DND-41 (cell line): Measurements from ENCODE around the gene ROCK1.

Source experiments
- ATAC-seq: fragments of 200-7000 bp; cut with Tn5 transposase; 3 replicates; pipeline ENCODE4 v1.9.1; 2021; ENCODE audit warnings: low read depth; ENCODE audit not compliant: insufficient read depth
- DNase-seq: peaks from one replicate; pipeline ENCODE4 v3.0.0-alpha.2; 2020
- H2AFZ ChIP-seq: 2 replicates; pipeline ENCODE4 v1.6.0; 2012; ENCODE audit warnings: low read depth, low read length
- H3K27ac ChIP-seq: 2 replicates; pipeline ENCODE4 v1.5.1; 2012; ENCODE audit warnings: low read length, inconsistent platforms
- H3K27me3 ChIP-seq: fragments of 200-600 bp; sonication (generic); 2 replicates; pipeline ENCODE4 v1.6.0; 2012; ENCODE audit warnings: low read length, mild to moderate bottlenecking, inconsistent platforms; ENCODE audit not compliant: insufficient read depth, poor library complexity
- H3K36me3 ChIP-seq: 2 replicates; pipeline ENCODE4 v1.5.1; 2012; ENCODE audit warnings: low read length, inconsistent platforms; ENCODE audit not compliant: insufficient read depth
- H3K4me1 ChIP-seq: 2 replicates; pipeline ENCODE4 v1.5.1; 2012; ENCODE audit warnings: mild to moderate bottlenecking, low read length; ENCODE audit not compliant: insufficient read depth
- H3K4me2 ChIP-seq: 2 replicates; pipeline ENCODE4 v1.6.0; 2012; ENCODE audit warnings: mild to moderate bottlenecking, moderate library complexity, low read length, inconsistent platforms; ENCODE audit not compliant: insufficient read depth
- H3K4me3 ChIP-seq, 2 experiments: fragments of 200-600 bp in 1 of 2; shearing (Covaris generic) in 1 of 2; 2 replicates each; pipeline ENCODE4 v1.5.1; 2012 to 2016; ENCODE audit warnings: inconsistent platforms in 2 of 2, low read length in 2 of 2, mild to moderate bottlenecking in 2 of 2, low read depth in 1 of 2, moderate library complexity in 1 of 2
- H3K79me2 ChIP-seq: 2 replicates; pipeline ENCODE4 v1.6.0; 2012; ENCODE audit warnings: low read length, inconsistent platforms; ENCODE audit not compliant: insufficient read depth
- H3K9ac ChIP-seq: 2 replicates; pipeline ENCODE4 v1.6.0; 2012; ENCODE audit warnings: low read depth, mild to moderate bottlenecking, inconsistent platforms, low read length, moderate library complexity
- H3K9me3 ChIP-seq: 2 replicates; pipeline ENCODE4 v1.5.1; 2012; ENCODE audit warnings: low read length, moderate library complexity, mild to moderate bottlenecking, inconsistent platforms; ENCODE audit not compliant: insufficient read depth, severe bottlenecking
- H4K20me1 ChIP-seq: 2 replicates; pipeline ENCODE4 v1.6.0; 2012; ENCODE audit warnings: low read length; ENCODE audit not compliant: insufficient read depth
- EZH2 ChIP-seq: IDR thresholded peaks from 3 replicates; pipeline ENCODE4 v1.6.1; 2012; ENCODE audit warnings: borderline replicate concordance, low read depth, mild to moderate bottlenecking, moderate library complexity, low read length, inconsistent platforms; ENCODE audit not compliant: severe bottlenecking
- TF ChIP-seq, protein P1 (sequence below): IDR thresholded peaks from 2 replicates; pipeline ENCODE4 v1.5.1; 2012; ENCODE audit warnings: borderline replicate concordance, low read length, moderate library complexity, mild to moderate bottlenecking; ENCODE audit not compliant: poor library complexity, severe bottlenecking; ENCODE audit errors: extremely low read depth

The ROCK1 gene

DNA sequence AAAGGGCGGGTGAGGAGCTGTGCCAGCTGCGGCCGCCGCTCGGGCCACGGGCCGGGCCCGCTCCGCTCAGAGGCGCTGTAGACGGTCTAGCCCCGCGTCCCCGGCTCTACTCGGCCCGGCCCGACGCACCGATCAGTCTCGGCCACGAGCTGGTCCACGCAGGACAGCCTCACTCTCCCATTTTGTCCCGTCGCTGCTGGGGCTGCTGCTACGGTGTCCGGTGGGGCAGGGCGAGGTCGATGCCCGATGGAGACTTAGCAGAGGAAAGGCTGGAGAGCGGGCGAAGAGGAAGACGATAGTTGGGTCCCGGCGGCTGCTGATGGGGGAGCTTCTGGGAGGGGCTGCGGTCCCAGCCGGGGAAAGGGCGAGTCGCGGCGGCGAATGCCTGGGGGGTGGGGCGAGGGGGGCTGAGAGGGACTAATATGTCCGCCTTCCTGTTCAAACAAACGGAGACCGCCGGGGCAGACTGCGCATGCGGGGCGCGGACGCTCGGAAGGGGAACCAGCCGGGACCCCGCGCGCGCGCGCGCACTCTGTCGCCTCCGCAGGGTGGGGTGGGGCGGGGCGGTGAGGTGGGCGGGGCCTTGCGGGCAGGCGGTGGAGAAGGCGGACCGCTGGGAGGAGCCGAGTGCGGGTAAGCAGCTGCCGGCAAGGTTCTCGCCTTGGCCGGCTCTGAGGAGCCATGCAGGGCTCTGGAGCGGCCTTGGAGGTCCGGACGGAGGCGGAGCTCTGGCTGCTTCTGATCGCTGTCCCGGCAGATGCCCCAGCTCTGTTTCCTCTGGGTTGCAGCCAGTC lies at the start of gene ROCK1:
TSS of gene ROCK1 (minus strand) at position 468 of the 794 bp plus-strand sequence. CDS start 903 bp downstream, outside the sequence.
- peak within 1 kb of the TSS; percentile 98 for H3K9ac ChIP-seq
- H3K27ac ChIP-seq: peak within 1 kb of the TSS; percentile 97
- H3K4me1 ChIP-seq: peaks cover 41% of the 10 kb centered on the region
- peaks cover 45% of the 10 kb centered on the region for H4K20me1 ChIP-seq
- peak; percentile 80 for ATAC-seq
- H3K79me2 ChIP-seq: peaks cover 50% of the 10 kb centered on the region
- H3K27me3 ChIP-seq: peaks cover 6% of the 10 kb centered on the region
- no peaks in the 10 kb centered on the region for H3K9me3 ChIP-seq
- peak within 1 kb of the TSS; percentile 79 to 98 for H3K4me3 ChIP-seq
- DNase-seq: peak; percentile 99
- peak within 1 kb of the TSS; percentile 80 for H3K4me2 ChIP-seq
- peak within 1 kb of the TSS; percentile 99 for H2AFZ ChIP-seq
- no peaks in the 10 kb centered on the region; the same call in 1 of the 2 replicates for H3K36me3 ChIP-seq
- TF ChIP-seq, protein P1, sequence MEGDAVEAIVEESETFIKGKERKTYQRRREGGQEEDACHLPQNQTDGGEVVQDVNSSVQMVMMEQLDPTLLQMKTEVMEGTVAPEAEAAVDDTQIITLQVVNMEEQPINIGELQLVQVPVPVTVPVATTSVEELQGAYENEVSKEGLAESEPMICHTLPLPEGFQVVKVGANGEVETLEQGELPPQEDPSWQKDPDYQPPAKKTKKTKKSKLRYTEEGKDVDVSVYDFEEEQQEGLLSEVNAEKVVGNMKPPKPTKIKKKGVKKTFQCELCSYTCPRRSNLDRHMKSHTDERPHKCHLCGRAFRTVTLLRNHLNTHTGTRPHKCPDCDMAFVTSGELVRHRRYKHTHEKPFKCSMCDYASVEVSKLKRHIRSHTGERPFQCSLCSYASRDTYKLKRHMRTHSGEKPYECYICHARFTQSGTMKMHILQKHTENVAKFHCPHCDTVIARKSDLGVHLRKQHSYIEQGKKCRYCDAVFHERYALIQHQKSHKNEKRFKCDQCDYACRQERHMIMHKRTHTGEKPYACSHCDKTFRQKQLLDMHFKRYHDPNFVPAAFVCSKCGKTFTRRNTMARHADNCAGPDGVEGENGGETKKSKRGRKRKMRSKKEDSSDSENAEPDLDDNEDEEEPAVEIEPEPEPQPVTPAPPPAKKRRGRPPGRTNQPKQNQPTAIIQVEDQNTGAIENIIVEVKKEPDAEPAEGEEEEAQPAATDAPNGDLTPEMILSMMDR: no peak
- TF ChIP-seq EZH2: no peak

DNA sequence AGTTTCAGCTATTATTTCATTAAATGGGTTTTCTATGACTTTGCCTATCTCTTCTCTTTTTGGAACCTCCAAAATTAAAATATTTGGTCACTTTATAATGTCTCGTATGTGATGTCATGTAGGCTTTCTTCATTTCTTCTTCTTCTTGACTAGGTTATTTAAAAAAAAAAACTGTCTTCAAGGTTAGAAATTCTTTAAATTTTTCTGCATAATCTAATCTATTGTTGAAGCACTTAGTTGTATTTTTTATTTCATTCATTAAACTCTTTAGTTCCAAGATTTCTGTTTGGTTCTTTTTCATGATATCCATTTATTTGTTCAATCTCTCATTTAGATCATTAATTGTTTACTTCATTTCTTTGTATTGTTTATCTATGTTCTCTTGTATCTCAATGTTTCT lies 43.8 kb upstream of the ROCK1 start:
- Histone ChIP-seq H2AFZ (no peak overlapping the region), H3K79me2 (no peaks in the 10 kb centered on the region), H3K9me3 (peaks cover 14% of the 10 kb centered on the region), H3K36me3 (no peaks in the 10 kb centered on the region), H3K4me1 (no peaks in the 10 kb centered on the region), H3K27ac (no peak overlapping the region), H3K4me2 (no peak overlapping the region), H4K20me1 (no peaks in the 10 kb centered on the region), H3K27me3 (no peaks in the 10 kb centered on the region), H3K4me3 (no peak overlapping the region), H3K9ac (no peak overlapping the region)
- no peak for ATAC-seq
- TF ChIP-seq, protein P1: no peak
- TF ChIP-seq EZH2: no peak
- no peak for DNase-seq

DNA sequence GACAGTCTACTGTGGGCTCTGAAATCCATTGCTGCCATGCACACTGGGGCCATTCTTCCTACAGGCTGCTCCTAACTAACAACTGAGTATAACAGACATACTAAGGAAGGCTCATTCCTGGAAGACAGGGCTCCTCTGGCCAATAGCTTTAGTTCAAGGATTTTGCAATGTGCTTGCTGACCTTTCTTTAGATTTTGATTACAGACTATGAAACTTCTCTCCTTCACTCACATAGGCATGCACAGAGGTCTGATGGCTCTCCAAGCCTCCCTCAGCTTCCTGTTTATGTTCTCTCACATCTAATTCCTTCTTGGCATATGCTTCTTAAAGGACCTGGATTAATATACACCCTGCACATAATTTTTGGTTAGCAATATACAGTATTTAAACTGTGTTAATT lies 34.4 kb upstream of the ROCK1 start:
- no peaks in the 10 kb centered on the region for H3K36me3 ChIP-seq
- no peaks in the 10 kb centered on the region for H3K4me1 ChIP-seq
- H3K27ac ChIP-seq: no peak overlapping the region
- no peaks in the 10 kb centered on the region for H3K27me3 ChIP-seq
- TF ChIP-seq EZH2: no peak
- TF ChIP-seq, protein P1: no peak
- no peak overlapping the region for H3K9ac ChIP-seq
- no peak overlapping the region for H3K4me3 ChIP-seq
- ATAC-seq: no peak
- no peak overlapping the region for H3K4me2 ChIP-seq
- no peaks in the 10 kb centered on the region for H4K20me1 ChIP-seq
- no peak for DNase-seq
- H3K9me3 ChIP-seq: no peaks in the 10 kb centered on the region
- no peaks in the 10 kb centered on the region for H3K79me2 ChIP-seq
- no peak overlapping the region for H2AFZ ChIP-seq
